ENCODE results near the gene TIMP2. TPM values are rescaled to one million over a fixed set of nuclear protein-coding genes. Genes with fewer than 3 reads are reported as not detected.

Gene TIMP2
- total and polyA plus RNA-seq, 2 of the 13 experiments (the other 11 are each of a cell fraction or from before 2014, with no cell fraction given) = 3.8 to 8.5 TPM

DNA sequence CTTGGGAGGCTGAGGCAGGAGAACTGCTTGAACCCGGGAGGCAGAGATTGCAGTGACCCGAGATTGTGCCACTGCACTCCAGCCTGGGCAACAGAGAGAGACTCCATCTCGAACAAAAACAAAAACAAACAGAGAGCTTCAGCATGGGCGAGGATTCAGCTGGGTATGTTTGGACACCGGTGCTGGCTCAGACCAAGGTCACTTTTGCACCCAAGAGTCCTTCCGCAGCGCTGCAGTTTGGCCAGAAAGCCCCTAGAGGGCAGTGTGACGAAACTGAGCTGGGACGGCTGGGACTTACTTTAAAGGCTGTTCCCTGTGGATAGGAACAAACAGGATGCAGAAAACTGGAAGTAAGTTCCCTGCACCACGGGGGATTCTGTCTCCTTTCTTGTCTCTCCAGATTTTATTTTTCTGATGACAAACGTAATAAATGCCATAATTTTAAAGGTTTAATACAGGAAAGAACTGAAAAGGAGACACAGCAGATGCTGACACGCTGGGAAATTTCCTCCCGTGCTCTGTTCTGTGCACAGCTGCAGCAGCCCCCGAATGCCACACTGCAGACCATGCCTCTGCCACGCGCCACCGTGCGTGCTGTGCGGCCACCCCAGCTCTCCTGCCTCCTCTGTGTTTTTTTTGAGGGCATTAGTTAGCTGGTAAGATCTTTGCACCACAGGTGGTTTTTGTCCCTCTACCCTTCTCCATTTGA is 59.4 kb downstream of the TIMP2 start (continued):
- TF ChIP-seq ZFP90 (CRISPR knock-in tag; IDR thresholded peaks at IDR 0.05; ENCODE audit: borderline replicate concordance) (0 out of 2 replicates have a peak, but pooled peaks have one; percentile 31), MTA3 (CRISPR knock-in tag; IDR thresholded peaks at IDR 0.05) (no peak), PHF20 (CRISPR knock-in tag; IDR thresholded peaks at IDR 0.05) (no peak), NPAS2 (CRISPR knock-in tag; IDR thresholded peaks at IDR 0.05; ENCODE audit: borderline replicate concordance) (no peak), TAF15 (IDR thresholded peaks at IDR 0.05; ENCODE audit: low read depth, low read length, poor library complexity, severe bottlenecking) (no peak), ZNF367 (CRISPR knock-in tag; IDR thresholded peaks at IDR 0.05; ENCODE audit: borderline replicate concordance) (no peak), ZNF530 (CRISPR knock-in tag; IDR thresholded peaks at IDR 0.05; ENCODE audit: low read depth) (no peak), RFX3 (CRISPR knock-in tag; IDR thresholded peaks at IDR 0.05) (no peak), ZNF264 (CRISPR knock-in tag; IDR thresholded peaks at IDR 0.05) (no peak), ZSCAN30 (CRISPR knock-in tag; IDR thresholded peaks at IDR 0.05) (no peak), ZBTB8A (CRISPR knock-in tag; IDR thresholded peaks at IDR 0.05; ENCODE audit: borderline replicate concordance, low read depth) (no peak), NFYC (CRISPR knock-in tag; IDR thresholded peaks at IDR 0.05) (no peak), TAF1 (CRISPR knock-in tag; IDR thresholded peaks at IDR 0.05) (no peak), CBX2 (IDR thresholded peaks at IDR 0.05; ENCODE audit: low read depth, low read length) (no peak), CBX2 (CRISPR knock-in tag; IDR thresholded peaks at IDR 0.05; ENCODE audit: low read depth) (no peak), ZNF792 (CRISPR knock-in tag; IDR thresholded peaks at IDR 0.05) (0 out of 2 replicates have a peak, but pooled peaks have one; percentile 22), ZNF3 (CRISPR knock-in tag; IDR thresholded peaks at IDR 0.05) (no peak), RAD51 (IDR thresholded peaks at IDR 0.05; ENCODE audit: borderline replicate concordance) (no peak), MIER2 (CRISPR knock-in tag; IDR thresholded peaks at IDR 0.05) (peak; percentile 61; the same call in 1 of the 2 replicates)
- TF ChIP-seq, protein P1, sequence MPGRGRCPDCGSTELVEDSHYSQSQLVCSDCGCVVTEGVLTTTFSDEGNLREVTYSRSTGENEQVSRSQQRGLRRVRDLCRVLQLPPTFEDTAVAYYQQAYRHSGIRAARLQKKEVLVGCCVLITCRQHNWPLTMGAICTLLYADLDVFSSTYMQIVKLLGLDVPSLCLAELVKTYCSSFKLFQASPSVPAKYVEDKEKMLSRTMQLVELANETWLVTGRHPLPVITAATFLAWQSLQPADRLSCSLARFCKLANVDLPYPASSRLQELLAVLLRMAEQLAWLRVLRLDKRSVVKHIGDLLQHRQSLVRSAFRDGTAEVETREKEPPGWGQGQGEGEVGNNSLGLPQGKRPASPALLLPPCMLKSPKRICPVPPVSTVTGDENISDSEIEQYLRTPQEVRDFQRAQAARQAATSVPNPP (CRISPR knock-in tag; IDR thresholded peaks at IDR 0.05) = no peak
- TF ChIP-seq, protein P2, sequence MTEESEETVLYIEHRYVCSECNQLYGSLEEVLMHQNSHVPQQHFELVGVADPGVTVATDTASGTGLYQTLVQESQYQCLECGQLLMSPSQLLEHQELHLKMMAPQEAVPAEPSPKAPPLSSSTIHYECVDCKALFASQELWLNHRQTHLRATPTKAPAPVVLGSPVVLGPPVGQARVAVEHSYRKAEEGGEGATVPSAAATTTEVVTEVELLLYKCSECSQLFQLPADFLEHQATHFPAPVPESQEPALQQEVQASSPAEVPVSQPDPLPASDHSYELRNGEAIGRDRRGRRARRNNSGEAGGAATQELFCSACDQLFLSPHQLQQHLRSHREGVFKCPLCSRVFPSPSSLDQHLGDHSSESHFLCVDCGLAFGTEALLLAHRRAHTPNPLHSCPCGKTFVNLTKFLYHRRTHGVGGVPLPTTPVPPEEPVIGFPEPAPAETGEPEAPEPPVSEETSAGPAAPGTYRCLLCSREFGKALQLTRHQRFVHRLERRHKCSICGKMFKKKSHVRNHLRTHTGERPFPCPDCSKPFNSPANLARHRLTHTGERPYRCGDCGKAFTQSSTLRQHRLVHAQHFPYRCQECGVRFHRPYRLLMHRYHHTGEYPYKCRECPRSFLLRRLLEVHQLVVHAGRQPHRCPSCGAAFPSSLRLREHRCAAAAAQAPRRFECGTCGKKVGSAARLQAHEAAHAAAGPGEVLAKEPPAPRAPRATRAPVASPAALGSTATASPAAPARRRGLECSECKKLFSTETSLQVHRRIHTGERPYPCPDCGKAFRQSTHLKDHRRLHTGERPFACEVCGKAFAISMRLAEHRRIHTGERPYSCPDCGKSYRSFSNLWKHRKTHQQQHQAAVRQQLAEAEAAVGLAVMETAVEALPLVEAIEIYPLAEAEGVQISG (CRISPR knock-in tag; IDR thresholded peaks at IDR 0.05) = peak; percentile 48
- TF ChIP-seq, protein P3, sequence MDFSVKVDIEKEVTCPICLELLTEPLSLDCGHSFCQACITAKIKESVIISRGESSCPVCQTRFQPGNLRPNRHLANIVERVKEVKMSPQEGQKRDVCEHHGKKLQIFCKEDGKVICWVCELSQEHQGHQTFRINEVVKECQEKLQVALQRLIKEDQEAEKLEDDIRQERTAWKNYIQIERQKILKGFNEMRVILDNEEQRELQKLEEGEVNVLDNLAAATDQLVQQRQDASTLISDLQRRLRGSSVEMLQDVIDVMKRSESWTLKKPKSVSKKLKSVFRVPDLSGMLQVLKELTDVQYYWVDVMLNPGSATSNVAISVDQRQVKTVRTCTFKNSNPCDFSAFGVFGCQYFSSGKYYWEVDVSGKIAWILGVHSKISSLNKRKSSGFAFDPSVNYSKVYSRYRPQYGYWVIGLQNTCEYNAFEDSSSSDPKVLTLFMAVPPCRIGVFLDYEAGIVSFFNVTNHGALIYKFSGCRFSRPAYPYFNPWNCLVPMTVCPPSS (IDR thresholded peaks at IDR 0.05) = no peak
- TF ChIP-seq, protein P4, sequence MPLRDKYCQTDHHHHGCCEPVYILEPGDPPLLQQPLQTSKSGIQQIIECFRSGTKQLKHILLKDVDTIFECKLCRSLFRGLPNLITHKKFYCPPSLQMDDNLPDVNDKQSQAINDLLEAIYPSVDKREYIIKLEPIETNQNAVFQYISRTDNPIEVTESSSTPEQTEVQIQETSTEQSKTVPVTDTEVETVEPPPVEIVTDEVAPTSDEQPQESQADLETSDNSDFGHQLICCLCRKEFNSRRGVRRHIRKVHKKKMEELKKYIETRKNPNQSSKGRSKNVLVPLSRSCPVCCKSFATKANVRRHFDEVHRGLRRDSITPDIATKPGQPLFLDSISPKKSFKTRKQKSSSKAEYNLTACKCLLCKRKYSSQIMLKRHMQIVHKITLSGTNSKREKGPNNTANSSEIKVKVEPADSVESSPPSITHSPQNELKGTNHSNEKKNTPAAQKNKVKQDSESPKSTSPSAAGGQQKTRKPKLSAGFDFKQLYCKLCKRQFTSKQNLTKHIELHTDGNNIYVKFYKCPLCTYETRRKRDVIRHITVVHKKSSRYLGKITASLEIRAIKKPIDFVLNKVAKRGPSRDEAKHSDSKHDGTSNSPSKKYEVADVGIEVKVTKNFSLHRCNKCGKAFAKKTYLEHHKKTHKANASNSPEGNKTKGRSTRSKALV (CRISPR knock-in tag; IDR thresholded peaks at IDR 0.05) = peak; percentile 80; the same call in 1 of the 2 replicates
- TF ChIP-seq, protein P5, sequence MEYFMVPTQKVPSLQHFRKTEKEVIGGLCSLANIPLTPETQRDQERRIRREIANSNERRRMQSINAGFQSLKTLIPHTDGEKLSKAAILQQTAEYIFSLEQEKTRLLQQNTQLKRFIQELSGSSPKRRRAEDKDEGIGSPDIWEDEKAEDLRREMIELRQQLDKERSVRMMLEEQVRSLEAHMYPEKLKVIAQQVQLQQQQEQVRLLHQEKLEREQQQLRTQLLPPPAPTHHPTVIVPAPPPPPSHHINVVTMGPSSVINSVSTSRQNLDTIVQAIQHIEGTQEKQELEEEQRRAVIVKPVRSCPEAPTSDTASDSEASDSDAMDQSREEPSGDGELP (IDR thresholded peaks at IDR 0.05; ENCODE audit: borderline replicate concordance, low read depth) = peak; percentile 85; the same call in 1 of the 2 replicates
